WTC11 (cell line): Measurements from ENCODE around the gene PPM1N. TPM values are rescaled to one million over a fixed set of nuclear protein-coding genes. Genes with fewer than 3 reads are reported as not detected.

Experiments
- ATAC-seq: fragments of 200-7000 bp; cut with Tn5 transposase; 2 replicates; pipeline ENCODE4 v1.10.0; 2021; ENCODE audit warnings: mild to moderate bottlenecking, moderate library complexity
- CTCF ChIA-PET: fragments of 300-600 bp; sonication (Branson Sonifier 250); formaldehyde crosslinking; loops from one replicate; lab custom pipeline; 2021; ENCODE audit warnings: antibody characterized with exemption; lab: Charles Lee
- POLR2A ChIA-PET: fragments of 350-600 bp; sonication (Branson Sonifier 250); formaldehyde crosslinking; loops from one replicate; lab custom pipeline; 2021; ENCODE audit warnings: antibody characterized with exemption; lab: Charles Lee
- DNase-seq: peaks from one replicate; pipeline ENCODE4 v3.0.0; 2021; ENCODE audit warnings: low spot score
- H3K27ac Mint-ChIP-seq: 2 replicates; pipeline ENCODE4 v1.8.0; 2021; ENCODE audit warnings: mixed read lengths
- H3K27me3 Mint-ChIP-seq: 2 replicates; pipeline ENCODE4 v1.8.0; 2021; ENCODE audit warnings: low read depth, mild to moderate bottlenecking, moderate library complexity, mixed read lengths
- H3K36me3 Mint-ChIP-seq: 2 replicates; pipeline ENCODE4 v1.8.0; 2021; ENCODE audit warnings: mixed read lengths
- H3K4me1 Mint-ChIP-seq: 2 replicates; pipeline ENCODE4 v1.8.0; 2022; ENCODE audit warnings: mixed read lengths
- H3K4me3 Mint-ChIP-seq: 2 replicates; pipeline ENCODE4 v1.8.0; 2021; ENCODE audit warnings: mild to moderate bottlenecking, moderate library complexity, mixed read lengths
- H3K9me3 Mint-ChIP-seq: 2 replicates; pipeline ENCODE4 v1.8.0; 2021; ENCODE audit warnings: mixed read lengths
- ELF4 ChIP-seq: sonication (generic); formaldehyde crosslinking; IDR thresholded peaks from 2 replicates; pipeline ENCODE4 v1.8.1; 2022; ENCODE audit warnings: low read depth, mild to moderate bottlenecking, moderate library complexity, missing genetic modification reagents
- EMX1 ChIP-seq: fragments of 250-450 bp; sonication (Bioruptor Pico); IDR thresholded peaks from 2 replicates; pipeline ENCODE4 v1.8.0; 2021; ENCODE audit warnings: mild to moderate bottlenecking
- ESRRA ChIP-seq: sonication (generic); formaldehyde crosslinking; IDR thresholded peaks from 2 replicates; pipeline ENCODE4 v1.8.1; 2022; ENCODE audit warnings: mild to moderate bottlenecking, missing genetic modification reagents, borderline replicate concordance
- ETV6 ChIP-seq: sonication (generic); formaldehyde crosslinking; IDR thresholded peaks from 2 replicates; pipeline ENCODE4 v1.8.1; 2022; ENCODE audit warnings: mild to moderate bottlenecking, missing genetic modification reagents
- FOXJ3 ChIP-seq: sonication (generic); formaldehyde crosslinking; IDR thresholded peaks from 2 replicates; pipeline ENCODE4 v1.9.0; 2021; ENCODE audit warnings: missing genetic modification reagents, mild to moderate bottlenecking, borderline replicate concordance
- FOXP1 ChIP-seq: sonication (generic); formaldehyde crosslinking; IDR thresholded peaks from 2 replicates; pipeline ENCODE4 v1.8.0; 2022; ENCODE audit warnings: missing genetic modification reagents, mild to moderate bottlenecking, moderate library complexity, borderline replicate concordance
- MXD4 ChIP-seq: fragments of 250-450 bp; sonication (Bioruptor Pico); IDR thresholded peaks from 2 replicates; pipeline ENCODE4 v1.8.0; 2021; ENCODE audit warnings: mild to moderate bottlenecking, moderate library complexity, borderline replicate concordance
- NFE2L1 ChIP-seq: sonication (generic); formaldehyde crosslinking; IDR thresholded peaks from 2 replicates; pipeline ENCODE4 v1.8.1; 2023; ENCODE audit warnings: missing genetic modification reagents
- NFYB ChIP-seq: sonication (generic); formaldehyde crosslinking; conservative IDR thresholded peaks from 2 replicates; pipeline ENCODE4 v1.8.0; 2022; ENCODE audit warnings: low read depth, missing genetic modification reagents
- OVOL2 ChIP-seq: fragments of 250-450 bp; sonication (Bioruptor Pico); IDR thresholded peaks from 2 replicates; pipeline ENCODE4 v1.9.0; 2021; ENCODE audit warnings: mild to moderate bottlenecking, borderline replicate concordance
- PRRX2 ChIP-seq: fragments of 250-450 bp; sonication (Bioruptor Pico); IDR thresholded peaks from 2 replicates; pipeline ENCODE4 v1.8.0; 2021; ENCODE audit warnings: mild to moderate bottlenecking
- RORB ChIP-seq: fragments of 250-450 bp; sonication (Bioruptor Pico); IDR thresholded peaks from 2 replicates; pipeline ENCODE4 v1.9.0; 2021; ENCODE audit warnings: mild to moderate bottlenecking
- ZNF121 ChIP-seq: sonication (generic); formaldehyde crosslinking; IDR thresholded peaks from 2 replicates; pipeline ENCODE4 v1.8.0; 2023; ENCODE audit warnings: missing genetic modification reagents
- ZNF138 ChIP-seq: sonication (generic); formaldehyde crosslinking; conservative IDR thresholded peaks from 2 replicates; pipeline ENCODE4 v1.8.1; 2022; ENCODE audit warnings: mild to moderate bottlenecking, moderate library complexity, missing genetic modification reagents
- ZNF671 ChIP-seq: fragments of 250-450 bp; sonication (Bioruptor Pico); IDR thresholded peaks from 2 replicates; pipeline ENCODE4 v1.8.0; 2021; ENCODE audit warnings: mild to moderate bottlenecking
- total RNA-seq: library from RNA; stranded (reverse); gene quantifications from 3 replicates; pipeline ENCODE4 v1.2.3, GENCODE V29; 2021
- TF ChIP-seq, protein P1 (sequence below): sonication (generic); formaldehyde crosslinking; IDR thresholded peaks from 2 replicates; pipeline ENCODE4 v1.8.0; 2022; ENCODE audit warnings: mild to moderate bottlenecking, missing genetic modification reagents
- TF ChIP-seq, protein P2 (sequence below): fragments of 250-450 bp; sonication (Bioruptor Pico); IDR thresholded peaks from 2 replicates; pipeline ENCODE4 v1.9.0; 2021; ENCODE audit warnings: mild to moderate bottlenecking
- TF ChIP-seq, protein P3 (sequence below): sonication (generic); formaldehyde crosslinking; IDR thresholded peaks from 2 replicates; pipeline ENCODE4 v1.8.0; 2022; ENCODE audit warnings: missing genetic modification reagents
- TF ChIP-seq, protein P4 (sequence below): fragments of 250-450 bp; sonication (Bioruptor Pico); IDR thresholded peaks from 2 replicates; pipeline ENCODE4 v1.9.0; 2021; ENCODE audit warnings: moderate library complexity, mild to moderate bottlenecking, inconsistent platforms, borderline replicate concordance
- TF ChIP-seq, protein P5 (sequence below): sonication (generic); formaldehyde crosslinking; IDR thresholded peaks from 2 replicates; pipeline ENCODE4 v1.8.0; 2022; ENCODE audit warnings: mild to moderate bottlenecking, missing genetic modification reagents
- TF ChIP-seq, protein P6 (sequence below): sonication (generic); formaldehyde crosslinking; IDR thresholded peaks from 2 replicates; pipeline ENCODE4 v1.8.1; 2023; ENCODE audit warnings: mild to moderate bottlenecking, moderate library complexity, missing genetic modification reagents
- TF ChIP-seq, protein P7 (sequence below): sonication (generic); formaldehyde crosslinking; IDR thresholded peaks from 2 replicates; pipeline ENCODE4 v1.8.1; 2022; ENCODE audit warnings: low read depth, missing genetic modification reagents, borderline replicate concordance

The PPM1N gene
- total RNA-seq, 1 experiment from 2014 or later, result 10.3 TPM

DNA sequence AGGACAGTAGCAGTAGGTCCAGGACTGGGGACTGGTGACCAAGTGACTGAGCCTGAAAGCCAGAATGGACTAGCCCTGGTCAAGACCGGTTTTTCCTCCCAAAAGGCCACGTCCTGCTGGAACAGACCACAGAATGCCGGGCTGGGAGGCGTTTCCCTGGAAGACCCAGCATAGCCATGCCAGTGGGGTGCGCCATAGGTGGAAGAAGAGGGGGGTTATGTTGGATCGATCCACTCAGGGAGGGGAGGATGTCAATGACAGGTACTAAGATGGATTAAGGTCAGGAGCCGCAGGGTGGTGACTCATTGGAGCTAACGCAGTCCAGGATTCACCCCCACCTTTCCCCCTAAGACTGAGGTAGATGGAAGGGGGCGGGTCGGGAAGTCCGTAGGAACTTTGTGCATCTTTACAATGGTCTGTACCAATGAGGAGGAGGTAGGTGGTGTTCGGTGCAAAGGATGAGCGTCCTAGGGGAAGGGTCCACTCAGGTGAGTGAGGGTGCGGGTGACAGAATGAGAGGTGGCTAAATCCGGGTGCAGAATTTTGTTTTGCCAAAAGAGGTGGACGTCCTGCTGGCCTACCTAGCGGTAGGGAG lies 30.0 kb downstream of the PPM1N start (continued):
- TF ChIP-seq NFE2L1 (CRISPR knock-in tag) (no peak), NFYB (CRISPR knock-in tag) (no peak), ETV6 (CRISPR knock-in tag) (no peak), EMX1 (0 out of 2 replicates have a peak, but pooled peaks have one; percentile 13), FOXP1 (no peak), ELF4 (CRISPR knock-in tag) (no peak), RORB (CRISPR knock-in tag) (no peak), MXD4 (CRISPR knock-in tag) (no peak), FOXJ3 (no peak)
- TF ChIP-seq, protein P1, sequence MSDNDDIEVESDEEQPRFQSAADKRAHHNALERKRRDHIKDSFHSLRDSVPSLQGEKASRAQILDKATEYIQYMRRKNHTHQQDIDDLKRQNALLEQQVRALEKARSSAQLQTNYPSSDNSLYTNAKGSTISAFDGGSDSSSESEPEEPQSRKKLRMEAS (CRISPR knock-in tag), result 0 out of 2 replicates have a peak, but pooled peaks have one; percentile 10
- TF ChIP-seq, protein P2, sequence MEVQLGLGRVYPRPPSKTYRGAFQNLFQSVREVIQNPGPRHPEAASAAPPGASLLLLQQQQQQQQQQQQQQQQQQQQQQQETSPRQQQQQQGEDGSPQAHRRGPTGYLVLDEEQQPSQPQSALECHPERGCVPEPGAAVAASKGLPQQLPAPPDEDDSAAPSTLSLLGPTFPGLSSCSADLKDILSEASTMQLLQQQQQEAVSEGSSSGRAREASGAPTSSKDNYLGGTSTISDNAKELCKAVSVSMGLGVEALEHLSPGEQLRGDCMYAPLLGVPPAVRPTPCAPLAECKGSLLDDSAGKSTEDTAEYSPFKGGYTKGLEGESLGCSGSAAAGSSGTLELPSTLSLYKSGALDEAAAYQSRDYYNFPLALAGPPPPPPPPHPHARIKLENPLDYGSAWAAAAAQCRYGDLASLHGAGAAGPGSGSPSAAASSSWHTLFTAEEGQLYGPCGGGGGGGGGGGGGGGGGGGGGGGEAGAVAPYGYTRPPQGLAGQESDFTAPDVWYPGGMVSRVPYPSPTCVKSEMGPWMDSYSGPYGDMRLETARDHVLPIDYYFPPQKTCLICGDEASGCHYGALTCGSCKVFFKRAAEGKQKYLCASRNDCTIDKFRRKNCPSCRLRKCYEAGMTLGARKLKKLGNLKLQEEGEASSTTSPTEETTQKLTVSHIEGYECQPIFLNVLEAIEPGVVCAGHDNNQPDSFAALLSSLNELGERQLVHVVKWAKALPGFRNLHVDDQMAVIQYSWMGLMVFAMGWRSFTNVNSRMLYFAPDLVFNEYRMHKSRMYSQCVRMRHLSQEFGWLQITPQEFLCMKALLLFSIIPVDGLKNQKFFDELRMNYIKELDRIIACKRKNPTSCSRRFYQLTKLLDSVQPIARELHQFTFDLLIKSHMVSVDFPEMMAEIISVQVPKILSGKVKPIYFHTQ, result no peak; the same call in 1 of the 2 replicates
- TF ChIP-seq, protein P3, sequence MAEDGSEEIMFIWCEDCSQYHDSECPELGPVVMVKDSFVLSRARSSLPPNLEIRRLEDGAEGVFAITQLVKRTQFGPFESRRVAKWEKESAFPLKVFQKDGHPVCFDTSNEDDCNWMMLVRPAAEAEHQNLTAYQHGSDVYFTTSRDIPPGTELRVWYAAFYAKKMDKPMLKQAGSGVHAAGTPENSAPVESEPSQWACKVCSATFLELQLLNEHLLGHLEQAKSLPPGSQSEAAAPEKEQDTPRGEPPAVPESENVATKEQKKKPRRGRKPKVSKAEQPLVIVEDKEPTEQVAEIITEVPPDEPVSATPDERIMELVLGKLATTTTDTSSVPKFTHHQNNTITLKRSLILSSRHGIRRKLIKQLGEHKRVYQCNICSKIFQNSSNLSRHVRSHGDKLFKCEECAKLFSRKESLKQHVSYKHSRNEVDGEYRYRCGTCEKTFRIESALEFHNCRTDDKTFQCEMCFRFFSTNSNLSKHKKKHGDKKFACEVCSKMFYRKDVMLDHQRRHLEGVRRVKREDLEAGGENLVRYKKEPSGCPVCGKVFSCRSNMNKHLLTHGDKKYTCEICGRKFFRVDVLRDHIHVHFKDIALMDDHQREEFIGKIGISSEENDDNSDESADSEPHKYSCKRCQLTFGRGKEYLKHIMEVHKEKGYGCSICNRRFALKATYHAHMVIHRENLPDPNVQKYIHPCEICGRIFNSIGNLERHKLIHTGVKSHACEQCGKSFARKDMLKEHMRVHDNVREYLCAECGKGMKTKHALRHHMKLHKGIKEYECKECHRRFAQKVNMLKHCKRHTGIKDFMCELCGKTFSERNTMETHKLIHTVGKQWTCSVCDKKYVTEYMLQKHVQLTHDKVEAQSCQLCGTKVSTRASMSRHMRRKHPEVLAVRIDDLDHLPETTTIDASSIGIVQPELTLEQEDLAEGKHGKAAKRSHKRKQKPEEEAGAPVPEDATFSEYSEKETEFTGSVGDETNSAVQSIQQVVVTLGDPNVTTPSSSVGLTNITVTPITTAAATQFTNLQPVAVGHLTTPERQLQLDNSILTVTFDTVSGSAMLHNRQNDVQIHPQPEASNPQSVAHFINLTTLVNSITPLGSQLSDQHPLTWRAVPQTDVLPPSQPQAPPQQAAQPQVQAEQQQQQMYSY (CRISPR knock-in tag), result no peak
- TF ChIP-seq, protein P4, sequence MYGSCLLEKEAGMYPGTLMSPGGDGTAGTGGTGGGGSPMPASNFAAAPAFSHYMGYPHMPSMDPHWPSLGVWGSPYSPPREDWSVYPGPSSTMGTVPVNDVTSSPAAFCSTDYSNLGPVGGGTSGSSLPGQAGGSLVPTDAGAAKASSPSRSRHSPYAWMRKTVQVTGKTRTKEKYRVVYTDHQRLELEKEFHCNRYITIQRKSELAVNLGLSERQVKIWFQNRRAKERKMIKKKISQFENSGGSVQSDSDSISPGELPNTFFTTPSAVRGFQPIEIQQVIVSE, result no peak
- TF ChIP-seq, protein P5, sequence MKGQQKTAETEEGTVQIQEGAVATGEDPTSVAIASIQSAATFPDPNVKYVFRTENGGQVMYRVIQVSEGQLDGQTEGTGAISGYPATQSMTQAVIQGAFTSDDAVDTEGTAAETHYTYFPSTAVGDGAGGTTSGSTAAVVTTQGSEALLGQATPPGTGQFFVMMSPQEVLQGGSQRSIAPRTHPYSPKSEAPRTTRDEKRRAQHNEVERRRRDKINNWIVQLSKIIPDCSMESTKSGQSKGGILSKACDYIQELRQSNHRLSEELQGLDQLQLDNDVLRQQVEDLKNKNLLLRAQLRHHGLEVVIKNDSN (CRISPR knock-in tag), result no peak

DNA sequence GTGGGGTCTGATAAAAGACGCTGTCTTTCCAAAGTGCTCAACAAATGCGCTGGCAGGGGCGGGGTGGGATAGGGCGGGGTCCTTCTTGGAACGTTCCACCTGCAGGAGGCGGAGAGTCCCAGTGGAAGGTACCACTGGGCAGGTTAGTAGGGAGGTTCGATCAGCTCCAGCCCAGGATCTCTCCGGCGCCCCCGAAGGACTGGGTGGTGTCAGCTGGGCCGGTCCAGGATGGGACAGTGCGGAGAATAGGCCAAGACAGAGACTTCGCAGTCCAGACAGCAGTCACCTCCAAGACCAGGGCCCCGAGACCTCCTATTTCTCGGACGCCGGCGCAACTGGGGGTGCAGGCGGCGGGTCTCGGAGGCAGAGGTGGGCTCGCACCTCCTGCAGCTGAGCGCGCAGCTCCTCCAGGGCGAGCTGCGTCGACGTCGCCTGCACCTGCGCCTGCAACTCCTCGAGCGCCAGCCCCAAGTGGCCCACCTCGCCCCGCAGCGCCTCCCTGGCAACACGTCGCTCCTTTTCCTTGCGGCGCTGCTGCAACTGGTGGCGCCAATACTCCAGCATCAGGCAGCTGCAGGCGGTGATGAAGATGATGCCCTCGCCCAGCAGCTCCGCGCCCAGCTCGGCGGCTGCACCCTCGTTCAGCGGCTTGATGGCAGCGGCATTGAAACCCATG lies 30.6 kb downstream of the PPM1N start:
- ChIA-PET CTCF (interaction anchor here (0.6 to 8.8 kb wide), 21 partner anchors 9 to 289 kb away, joined by 3 to 92 read pairs (median 5); partner anchors contain the start of genes PPM1N and QPCTL), POLR2A (interaction anchor here (0.9 to 1.4 kb wide), 6 partner anchors 21 to 149 kb away, joined by 3 to 5 read pairs (median 4); no protein-coding TSS in a partner anchor)
- Mint-ChIP-seq H3K27me3 (peaks cover 35% of the 10 kb centered on the region), H3K27ac (peak overlapping the region; percentile 84; the same call in 1 of the 2 replicates), H3K4me3 (peak overlapping the region; percentile 84), H3K4me1 (peaks cover 18% of the 10 kb centered on the region), H3K36me3 (peaks cover 30% of the 10 kb centered on the region), H3K9me3 (peaks cover 15% of the 10 kb centered on the region)
- DNase-seq (peak; percentile 91), ATAC-seq (peak; percentile 74)
- TF ChIP-seq, protein P6, sequence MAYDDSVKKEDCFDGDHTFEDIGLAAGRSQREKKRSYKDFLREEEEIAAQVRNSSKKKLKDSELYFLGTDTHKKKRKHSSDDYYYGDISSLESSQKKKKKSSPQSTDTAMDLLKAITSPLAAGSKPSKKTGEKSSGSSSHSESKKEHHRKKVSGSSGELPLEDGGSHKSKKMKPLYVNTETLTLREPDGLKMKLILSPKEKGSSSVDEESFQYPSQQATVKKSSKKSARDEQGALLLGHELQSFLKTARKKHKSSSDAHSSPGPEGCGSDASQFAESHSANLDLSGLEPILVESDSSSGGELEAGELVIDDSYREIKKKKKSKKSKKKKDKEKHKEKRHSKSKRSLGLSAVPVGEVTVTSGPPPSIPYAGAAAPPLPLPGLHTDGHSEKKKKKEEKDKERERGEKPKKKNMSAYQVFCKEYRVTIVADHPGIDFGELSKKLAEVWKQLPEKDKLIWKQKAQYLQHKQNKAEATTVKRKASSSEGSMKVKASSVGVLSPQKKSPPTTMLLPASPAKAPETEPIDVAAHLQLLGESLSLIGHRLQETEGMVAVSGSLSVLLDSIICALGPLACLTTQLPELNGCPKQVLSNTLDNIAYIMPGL (CRISPR knock-in tag), result peak; percentile 42; the same call in 1 of the 2 replicates
- TF ChIP-seq OVOL2 (CRISPR knock-in tag), result no peak
- peak; percentile 91 for TF ChIP-seq PRRX2 (CRISPR knock-in tag)
- TF ChIP-seq ZNF671, result 0 out of 2 replicates have a peak, but pooled peaks have one; percentile 64
- TF ChIP-seq, protein P7, sequence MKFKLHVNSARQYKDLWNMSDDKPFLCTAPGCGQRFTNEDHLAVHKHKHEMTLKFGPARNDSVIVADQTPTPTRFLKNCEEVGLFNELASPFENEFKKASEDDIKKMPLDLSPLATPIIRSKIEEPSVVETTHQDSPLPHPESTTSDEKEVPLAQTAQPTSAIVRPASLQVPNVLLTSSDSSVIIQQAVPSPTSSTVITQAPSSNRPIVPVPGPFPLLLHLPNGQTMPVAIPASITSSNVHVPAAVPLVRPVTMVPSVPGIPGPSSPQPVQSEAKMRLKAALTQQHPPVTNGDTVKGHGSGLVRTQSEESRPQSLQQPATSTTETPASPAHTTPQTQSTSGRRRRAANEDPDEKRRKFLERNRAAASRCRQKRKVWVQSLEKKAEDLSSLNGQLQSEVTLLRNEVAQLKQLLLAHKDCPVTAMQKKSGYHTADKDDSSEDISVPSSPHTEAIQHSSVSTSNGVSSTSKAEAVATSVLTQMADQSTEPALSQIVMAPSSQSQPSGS (CRISPR knock-in tag), result no peak
- TF ChIP-seq ESRRA, result peak; percentile 78; the same call in 1 of the 2 replicates
- no peak for TF ChIP-seq ZNF121 (CRISPR knock-in tag)
- 0 out of 2 replicates have a peak, but pooled peaks have one; percentile 22 for TF ChIP-seq ZNF138 (CRISPR knock-in tag)
